Measurements from ENCODE around the gene PGBD1. TPM values are rescaled to one million over a fixed set of nuclear protein-coding genes. Genes with fewer than 3 reads are reported as not detected.

The PGBD1 gene
- total and polyA plus RNA-seq, 7 donors: 0.92 to 11.4 (median 5.4) TPM

- no peak overlapping the region for H3K4me3 ChIP-seq
- TF ChIP-seq CTCF (IDR thresholded peaks at IDR 0.05) (no peak), POLR2AphosphoS5 (IDR thresholded peaks at IDR 0.05) (no peak), POLR2A (IDR thresholded peaks at IDR 0.05) (no peak), EP300 (IDR thresholded peaks at IDR 0.05) (no peak)
- intact Hi-C loops (cut with DNase I): no loop called here
- H3K4me1 ChIP-seq: no peaks in the 10 kb centered on the region
- peaks cover 25 to 50% (median 35%) of the 10 kb centered on the region in 4 donors for H3K36me3 ChIP-seq
- no peak overlapping the region for H3K27ac ChIP-seq
- no peaks in the 10 kb centered on the region for H3K27me3 ChIP-seq
- no peak for DNase-seq
- 85 to 88% methylated on average over 3 of the region's 3 CpGs for WGBS, 2 donors
- peaks cover 7 to 22% (median 17%) of the 10 kb centered on the region in 4 donors for H3K9me3 ChIP-seq
Measured at GRCh38 chr6:28322661-28323060, 41.3 kb downstream of the PGBD1 start.

GRCh38 chr6:28323813-28324424, 42.5 kb downstream of the PGBD1 start:
- Histone ChIP-seq H3K27ac (no peak overlapping the region), H3K27me3 (no peaks in the 10 kb centered on the region), H3K4me3 (no peak overlapping the region), H3K36me3 (peaks cover 25 to 61% (median 38%) of the 10 kb centered on the region in 4 donors), H3K9me3 (peaks cover 7 to 25% (median 17%) of the 10 kb centered on the region in 4 donors), H3K4me1 (no peaks in the 10 kb centered on the region)
- TF ChIP-seq EP300 (IDR thresholded peaks at IDR 0.05) (no peak), POLR2AphosphoS5 (IDR thresholded peaks at IDR 0.05) (no peak), CTCF (IDR thresholded peaks at IDR 0.05) (no peak)
- WGBS, 2 donors: 99 to 100% methylated on average over 1 of the region's 1 CpG
- DNase-seq: no peak
- intact Hi-C loops (cut with DNase I): no loop called here

GRCh38 chr6:28326371-28326948, 45.1 kb downstream of the PGBD1 start:
- Histone ChIP-seq H3K27ac (no peak overlapping the region), H3K4me1 (no peaks in the 10 kb centered on the region), H3K4me3 (no peak overlapping the region), H3K27me3 (no peaks in the 10 kb centered on the region), H3K9me3 (peaks cover 7 to 27% (median 17%) of the 10 kb centered on the region in 4 donors), H3K36me3 (peaks cover 25 to 65% (median 43%) of the 10 kb centered on the region in 4 donors)
- intact Hi-C loops (cut with DNase I): no loop called here
- 97% methylated on average over 7 of the region's 7 CpGs for WGBS, 2 donors
- no peak for DNase-seq
- TF ChIP-seq POLR2A (IDR thresholded peaks at IDR 0.05) (no peak), CTCF (IDR thresholded peaks at IDR 0.05) (no peak), EP300 (IDR thresholded peaks at IDR 0.05) (no peak), POLR2AphosphoS5 (IDR thresholded peaks at IDR 0.05) (no peak)

- DNase-seq: no peak
- WGBS, 2 donors: 47 to 82% methylated on average over 1 of the region's 1 CpG
- Histone ChIP-seq H3K27me3 (no peaks in the 10 kb centered on the region), H3K4me3 (no peak overlapping the region), H3K9me3 (peaks cover 7 to 24% (median 17%) of the 10 kb centered on the region in 4 donors), H3K27ac (no peak overlapping the region), H3K36me3 (peaks cover 20 to 41% (median 31%) of the 10 kb centered on the region in 4 donors), H3K4me1 (peaks cover 0 to 15% (median 7%) of the 10 kb centered on the region in 4 donors)
- TF ChIP-seq POLR2A (IDR thresholded peaks at IDR 0.05): no peak
- no peak for TF ChIP-seq CTCF (IDR thresholded peaks at IDR 0.05)
- no peak for TF ChIP-seq POLR2AphosphoS5 (IDR thresholded peaks at IDR 0.05)
- no peak for TF ChIP-seq EP300 (IDR thresholded peaks at IDR 0.05)
- intact Hi-C loops (cut with DNase I): loop anchor here (5.0 to 10.0 kb wide), 2 partner anchors 48 to 655 kb away; partner anchors contain the start of gene PGBD1
Measured at GRCh38 chr6:28330041-28330440, 48.7 kb downstream of the PGBD1 start.

All from sigmoid colon (tissue), 7 donors.